Measurements from ENCODE around the gene SERPINB7. TPM values are rescaled to one million over a fixed set of nuclear protein-coding genes. Genes with fewer than 3 reads are reported as not detected.

The SERPINB7 gene
- total RNA-seq, 6 donors from 2014 or later: 1.3 TPM; not detected in 5

- no peak for TF ChIP-seq EP300 (IDR thresholded peaks at IDR 0.05)
- peak; percentile 8 to 44 (median 31) for TF ChIP-seq CTCF (IDR thresholded peaks at IDR 0.05)
- TF ChIP-seq POLR2AphosphoS5 (IDR thresholded peaks at IDR 0.05): no peak
- no peak for TF ChIP-seq POLR2A (IDR thresholded peaks at IDR 0.05)
- peak in 1 of 2 donors; percentile 37 for DNase-seq
- no peaks in the 10 kb centered on the region for H3K27me3 ChIP-seq
- H3K4me1 ChIP-seq: no peaks in the 10 kb centered on the region
- no peaks in the 10 kb centered on the region for H3K9me3 ChIP-seq
- ATAC-seq (ENCODE audit: low FRiP score in 2 of 2): peak; percentile 30 to 58
- no peak overlapping the region for H3K27ac ChIP-seq
- no peaks in the 10 kb centered on the region for H3K36me3 ChIP-seq
- H3K4me3 ChIP-seq: no peak overlapping the region
- WGBS, 2 donors: 65 to 72% methylated on average over 10 of the region's 10 CpGs
These were observed 48.5 kb downstream of the SERPINB7 start for GRCh38 chr18:63823516-63824219.

- H3K36me3 ChIP-seq: no peaks in the 10 kb centered on the region
- H3K27me3 ChIP-seq: no peaks in the 10 kb centered on the region
- TF ChIP-seq POLR2AphosphoS5 (IDR thresholded peaks at IDR 0.05): no peak
- TF ChIP-seq POLR2A (IDR thresholded peaks at IDR 0.05): no peak
- TF ChIP-seq EP300 (IDR thresholded peaks at IDR 0.05): no peak
- TF ChIP-seq CTCF (IDR thresholded peaks at IDR 0.05): no peak
- H3K4me3 ChIP-seq: no peak overlapping the region
- ATAC-seq (ENCODE audit: low FRiP score in 2 of 2) (no peak), DNase-seq (no peak)
- H3K4me1 ChIP-seq: no peaks in the 10 kb centered on the region
- H3K9me3 ChIP-seq: no peaks in the 10 kb centered on the region
- no peak overlapping the region for H3K27ac ChIP-seq
- 86 to 95% methylated on average over 2 of the region's 2 CpGs for WGBS, 2 donors
These were observed 49.0 kb downstream of the SERPINB7 start for GRCh38 chr18:63824220-63824525.

GRCh38 chr18:63828120-63828519 is 52.9 kb downstream of the SERPINB7 start:
- ATAC-seq (ENCODE audit: low FRiP score in 2 of 2) (no peak), DNase-seq (no peak)
- Histone ChIP-seq H3K4me3 (no peak overlapping the region), H3K9me3 (no peaks in the 10 kb centered on the region), H3K27me3 (no peaks in the 10 kb centered on the region), H3K27ac (no peak overlapping the region), H3K36me3 (no peaks in the 10 kb centered on the region), H3K4me1 (no peaks in the 10 kb centered on the region)
- TF ChIP-seq POLR2AphosphoS5 (IDR thresholded peaks at IDR 0.05): no peak
- TF ChIP-seq EP300 (IDR thresholded peaks at IDR 0.05): no peak
- TF ChIP-seq CTCF (IDR thresholded peaks at IDR 0.05): no peak
- TF ChIP-seq POLR2A (IDR thresholded peaks at IDR 0.05): no peak
- WGBS, 2 donors: 61 to 78% methylated on average over 3 of the region's 3 CpGs

- Histone ChIP-seq H3K36me3 (no peaks in the 10 kb centered on the region), H3K27ac (no peak overlapping the region), H3K27me3 (no peaks in the 10 kb centered on the region), H3K9me3 (no peaks in the 10 kb centered on the region), H3K4me3 (no peak overlapping the region), H3K4me1 (no peaks in the 10 kb centered on the region)
- WGBS, 2 donors: 29 to 32% methylated on average over 1 of the region's 1 CpG
- TF ChIP-seq POLR2A (IDR thresholded peaks at IDR 0.05): no peak
- no peak for TF ChIP-seq EP300 (IDR thresholded peaks at IDR 0.05)
- DNase-seq (no peak), ATAC-seq (ENCODE audit: low FRiP score in 2 of 2) (no peak)
These were observed 53.4 kb downstream of the SERPINB7 start for GRCh38 chr18:63828656-63829055.

- H3K4me1 ChIP-seq: no peaks in the 10 kb centered on the region
- no peak overlapping the region for H3K27ac ChIP-seq
- no peak for DNase-seq
- ATAC-seq (ENCODE audit: low FRiP score in 2 of 2): no peak
- TF ChIP-seq EP300 (IDR thresholded peaks at IDR 0.05) (no peak), CTCF (IDR thresholded peaks at IDR 0.05) (no peak), POLR2AphosphoS5 (IDR thresholded peaks at IDR 0.05) (no peak), POLR2A (IDR thresholded peaks at IDR 0.05) (no peak)
- no peaks in the 10 kb centered on the region for H3K9me3 ChIP-seq
- no peaks in the 10 kb centered on the region for H3K36me3 ChIP-seq
- H3K27me3 ChIP-seq: no peaks in the 10 kb centered on the region
- no peak overlapping the region for H3K4me3 ChIP-seq
These were observed 54.7 kb downstream of the SERPINB7 start for GRCh38 chr18:63829886-63830285.

Measured in upper lobe of left lung (tissue), 6 donors.